SU-DHL-6 (cell line): ENCODE measurements around the gene CXCL14.

Experiments used
- H2AFZ ChIP-seq: fragments of 200-600 bp; sonication (generic); 2 replicates; pipeline ENCODE4 v1.6.1; 2014; ENCODE audit warnings: low read depth, mild to moderate bottlenecking, moderate library complexity, mixed read lengths, antibody characterized with exemption, low read length; ENCODE audit not compliant: severe bottlenecking
- H3F3A ChIP-seq: fragments of 200-600 bp; shearing (Covaris generic); 2 replicates; pipeline ENCODE4 v1.6.0; 2016; ENCODE audit warnings: antibody characterized with exemption, mild to moderate bottlenecking; ENCODE audit not compliant: insufficient read depth
- H3K27ac ChIP-seq: fragments of 200-600 bp; sonication (generic); 2 replicates; pipeline ENCODE4 v1.5.1; 2016; ENCODE audit warnings: low read depth, mild to moderate bottlenecking, low read length, moderate library complexity, mixed read lengths
- H3K27me3 ChIP-seq: fragments of 200-600 bp; sonication (generic), shearing (Covaris generic); 2 replicates; pipeline ENCODE4 v1.6.0; 2014; ENCODE audit warnings: mild to moderate bottlenecking, low read length
- H3K36me3 ChIP-seq: fragments of 200-600 bp; sonication (generic); 2 replicates; pipeline ENCODE4 v1.6.1; 2014; ENCODE audit warnings: mild to moderate bottlenecking, low read length, mixed read lengths
- H3K4me2 ChIP-seq: fragments of 300-600, 200-600 bp; shearing (Covaris generic), sonication (generic); 2 replicates; pipeline ENCODE4 v1.6.0; 2014; ENCODE audit warnings: low read length, low read depth, mild to moderate bottlenecking; ENCODE audit not compliant: poor library complexity, severe bottlenecking
- H3K4me3 ChIP-seq: fragments of 200-600 bp; sonication (generic); 2 replicates; pipeline ENCODE4 v1.5.1; 2014; ENCODE audit warnings: antibody characterized with exemption, low read length, mild to moderate bottlenecking, mixed read lengths; ENCODE audit not compliant: insufficient read depth, poor library complexity, severe bottlenecking
- H3K79me2 ChIP-seq: fragments of 200-600 bp; sonication (generic); 2 replicates; pipeline ENCODE4 v1.6.1; 2014; ENCODE audit warnings: mild to moderate bottlenecking, low read length, moderate library complexity; ENCODE audit not compliant: insufficient read depth
- H3K9ac ChIP-seq: fragments of 200-600 bp; sonication (generic); 2 replicates; pipeline ENCODE4 v1.7.0; 2014; ENCODE audit warnings: mild to moderate bottlenecking, low read length
- H3K9me2 ChIP-seq: fragments of 200-600 bp; sonication (generic); replicated peaks from 2 replicates; pipeline ENCODE4 v1.6.1; 2014; ENCODE audit warnings: low read length; ENCODE audit not compliant: insufficient read depth
- H3K9me3 ChIP-seq: fragments of 200-600 bp; sonication (generic); 2 replicates; pipeline ENCODE4 v1.6.1; 2014; ENCODE audit warnings: low read length, mixed read lengths; ENCODE audit not compliant: insufficient read depth
- H4K20me1 ChIP-seq: fragments of 200-600 bp; sonication (generic); 2 replicates; pipeline ENCODE4 v1.6.1; 2014; ENCODE audit warnings: low read depth, mild to moderate bottlenecking, antibody characterized with exemption, low read length, moderate library complexity, mixed read lengths
- CTCF ChIP-seq: fragments of 200-600 bp; sonication (generic); IDR thresholded peaks from one replicate; pipeline ENCODE4 v1.5.1; 2017; ENCODE audit warnings: antibody characterized with exemption, mild to moderate bottlenecking, low read length, moderate library complexity; ENCODE audit not compliant: insufficient read depth, poor library complexity, severe bottlenecking
- EZH2phosphoT487 ChIP-seq: fragments of 200-600 bp; sonication (generic), shearing (Covaris generic); conservative IDR thresholded peaks from 2 replicates; pipeline ENCODE4 v1.6.1; 2018; ENCODE audit warnings: mild to moderate bottlenecking, antibody characterized with exemption, low read length, moderate library complexity, mixed read lengths

Gene CXCL14

DNA sequence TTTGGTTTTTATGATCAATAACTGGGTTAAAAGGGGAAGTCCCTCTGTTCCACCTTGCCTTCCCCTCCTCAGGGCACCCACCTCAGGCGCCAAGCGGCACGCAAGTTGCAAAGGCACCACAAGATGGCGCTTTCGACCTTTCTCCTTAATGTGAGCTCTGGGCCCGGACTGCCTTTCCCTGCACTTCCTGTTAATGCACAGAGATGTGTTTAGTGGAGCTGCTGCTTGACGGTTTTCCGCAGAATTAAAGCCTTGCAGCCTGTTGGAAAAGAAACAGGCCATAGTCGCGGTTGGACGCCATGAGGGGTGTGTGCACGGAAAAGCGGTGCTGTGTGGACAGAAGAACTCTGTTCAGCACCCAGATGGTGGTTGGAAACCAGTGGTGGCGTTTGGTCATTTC lies 17.9 kb downstream of the CXCL14 start:
- no peaks in the 10 kb centered on the region for H3F3A ChIP-seq
- 0 out of 2 replicates have a peak, but pooled peaks cover under 1% of the 10 kb centered on the region for H3K27me3 ChIP-seq
- no peaks in the 10 kb centered on the region for H3K9me3 ChIP-seq
- H4K20me1 ChIP-seq = no peaks in the 10 kb centered on the region
- peak overlapping the region; percentile 29 for H3K4me2 ChIP-seq
- no peak overlapping the region for H3K9ac ChIP-seq
- no peaks in the 10 kb centered on the region for H3K79me2 ChIP-seq
- H3K9me2 ChIP-seq = no peaks in the 10 kb centered on the region
- H3K36me3 ChIP-seq = no peaks in the 10 kb centered on the region
- TF ChIP-seq CTCF (peak; percentile 85), EZH2phosphoT487 (no peak)
- no peak overlapping the region for H3K27ac ChIP-seq
- no peak overlapping the region for H3K4me3 ChIP-seq
- H2AFZ ChIP-seq = peak overlapping the region; percentile 89

DNA sequence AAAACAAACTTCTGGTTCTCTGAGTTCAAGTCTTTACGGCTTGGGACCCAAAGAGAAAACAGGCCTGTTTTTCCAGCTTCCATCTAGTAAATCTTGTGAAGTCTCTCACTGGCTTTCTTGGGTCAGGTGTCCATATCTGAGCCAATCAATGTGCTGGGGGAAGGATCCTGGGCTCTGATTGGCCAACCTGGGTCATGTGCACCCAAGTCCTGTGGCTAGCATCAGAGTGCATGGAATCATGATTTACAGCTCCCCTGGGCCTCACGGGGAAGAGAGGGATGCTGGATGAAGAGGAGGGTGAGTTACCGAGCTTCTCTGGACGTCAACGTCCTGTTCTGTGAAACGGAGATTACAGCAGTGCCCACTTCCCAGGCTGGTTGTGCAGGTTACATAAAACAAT lies 19.4 kb downstream of the CXCL14 start:
- H3K9me3 ChIP-seq = no peaks in the 10 kb centered on the region
- no peaks in the 10 kb centered on the region for H3F3A ChIP-seq

GRCh38 chr5:135557076-135557838 lies 21.5 kb downstream of the CXCL14 start:
- Histone ChIP-seq H3F3A (no peaks in the 10 kb centered on the region), H3K9ac (no peak overlapping the region), H3K27me3 (0 out of 2 replicates have a peak, but pooled peaks cover 4% of the 10 kb centered on the region), H4K20me1 (no peaks in the 10 kb centered on the region), H3K27ac (no peak overlapping the region), H3K79me2 (no peaks in the 10 kb centered on the region), H3K4me2 (no peak overlapping the region), H3K36me3 (no peaks in the 10 kb centered on the region), H2AFZ (no peak overlapping the region), H3K9me3 (no peaks in the 10 kb centered on the region), H3K9me2 (no peaks in the 10 kb centered on the region), H3K4me3 (no peak overlapping the region)
- TF ChIP-seq EZH2phosphoT487 = no peak
- TF ChIP-seq CTCF = no peak

More for the DNA sequence above, 19.4 kb downstream of the CXCL14 start:
- Histone ChIP-seq H3K9ac (no peak overlapping the region), H3K36me3 (no peaks in the 10 kb centered on the region), H3K27ac (no peak overlapping the region), H3K27me3 (0 out of 2 replicates have a peak, but pooled peaks cover 4% of the 10 kb centered on the region), H3K4me2 (no peak overlapping the region), H3K9me2 (no peaks in the 10 kb centered on the region), H3K79me2 (no peaks in the 10 kb centered on the region), H3K4me3 (no peak overlapping the region), H2AFZ (peak overlapping the region; percentile 47), H4K20me1 (no peaks in the 10 kb centered on the region)
- no peak for TF ChIP-seq CTCF
- no peak for TF ChIP-seq EZH2phosphoT487
